Liver (tissue), 9 donors: ENCODE data around the gene RGS13. TPM values are rescaled to one million over a fixed set of nuclear protein-coding genes. Genes with fewer than 3 reads are reported as not detected.

Source experiments
- DNase-seq: peaks from one replicate; pipeline ENCODE4 v3.0.0-alpha.2; 2017; ENCODE audit warnings: low spot score
- H3K27ac ChIP-seq, 2 donors: one replicate each; pipeline ENCODE4 v1.7.0; 2013; ENCODE audit warnings: inconsistent platforms in 2 of 2, low read length in 2 of 2, control low read depth in 1 of 2, low read depth in 1 of 2, mild to moderate bottlenecking in 1 of 2
- H3K27me3 ChIP-seq, 4 donors: one replicate each; pipeline versions ENCODE4 v1.6.1 to v1.7.0; 2013; ENCODE audit warnings: low read length in 3 of 4, inconsistent platforms in 1 of 4, mild to moderate bottlenecking in 1 of 4, moderate library complexity in 1 of 4; ENCODE audit not compliant: control insufficient read depth in 4 of 4, insufficient read depth in 4 of 4
- H3K36me3 ChIP-seq, 4 donors: one replicate each; pipeline versions ENCODE4 v1.6.1 to v1.7.0; 2013; ENCODE audit warnings: low read length in 3 of 4, mild to moderate bottlenecking in 3 of 4, low read depth in 1 of 4, moderate library complexity in 1 of 4; ENCODE audit not compliant: control insufficient read depth in 4 of 4, insufficient read depth in 3 of 4
- H3K4me1 ChIP-seq, 4 donors: one replicate each; pipeline versions ENCODE4 v1.6.1 to v1.7.0; 2013; ENCODE audit warnings: low read length in 3 of 4, mild to moderate bottlenecking in 3 of 4, moderate library complexity in 1 of 4; ENCODE audit not compliant: control insufficient read depth in 4 of 4, insufficient read depth in 4 of 4
- H3K4me3 ChIP-seq, 3 donors: one replicate each; pipeline versions ENCODE4 v1.6.1 to v1.7.0; 2013; ENCODE audit warnings: low read length in 3 of 3, control low read depth in 1 of 3, low read depth in 1 of 3, mild to moderate bottlenecking in 1 of 3
- H3K9ac ChIP-seq, 2 donors: one replicate each; pipeline ENCODE4 v1.7.0; 2013; ENCODE audit warnings: low read length in 2 of 2, mild to moderate bottlenecking in 2 of 2, moderate library complexity in 2 of 2, control low read depth in 1 of 2, low read depth in 1 of 2
- H3K9me3 ChIP-seq, 4 donors: one replicate each; pipeline versions ENCODE4 v1.6.1 to v1.7.0; 2013; ENCODE audit warnings: low read length in 3 of 4; ENCODE audit not compliant: control insufficient read depth in 4 of 4
- EGR1 ChIP-seq, 2 donors: IDR thresholded peaks; 2 replicates each; pipeline ENCODE4 v1.6.1; 2016 to 2018; ENCODE audit warnings: antibody characterized with exemption in 2 of 2, low read depth in 2 of 2
- FOXA1 ChIP-seq: IDR thresholded peaks from 2 replicates; pipeline ENCODE4 v1.6.1; 2016; ENCODE audit warnings: antibody characterized with exemption
- FOXA2 ChIP-seq: IDR thresholded peaks from 2 replicates; pipeline ENCODE4 v1.6.1; 2016; ENCODE audit warnings: antibody characterized with exemption
- GABPA ChIP-seq, 2 donors: IDR thresholded peaks in 1 of 2; conservative IDR thresholded peaks in 1 of 2; 2 replicates each; pipeline ENCODE4 v1.6.1; 2016; ENCODE audit warnings: antibody characterized with exemption in 2 of 2, mild to moderate bottlenecking in 1 of 2, moderate library complexity in 1 of 2
- HNF4A ChIP-seq, 2 donors: conservative IDR thresholded peaks; 2 replicates each; pipeline ENCODE4 v1.6.1; 2016; ENCODE audit warnings: antibody characterized with exemption in 2 of 2, mild to moderate bottlenecking in 2 of 2
- HNF4G ChIP-seq: IDR thresholded peaks from 2 replicates; pipeline ENCODE4 v1.6.1; 2016; ENCODE audit warnings: antibody characterized with exemption
- NR2F2 ChIP-seq: IDR thresholded peaks from 2 replicates; pipeline ENCODE4 v1.6.1; 2016; ENCODE audit warnings: antibody characterized with exemption
- RAD21 ChIP-seq, 2 donors: IDR thresholded peaks; 2 replicates each; pipeline ENCODE4 v1.6.1; 2016; ENCODE audit warnings: antibody characterized with exemption in 2 of 2, mild to moderate bottlenecking in 2 of 2
- REST ChIP-seq: IDR thresholded peaks from 2 replicates; pipeline ENCODE4 v1.6.1; 2016; ENCODE audit warnings: antibody characterized with exemption, mild to moderate bottlenecking
- RXRA ChIP-seq, 2 donors: IDR thresholded peaks; 2 replicates each; pipeline ENCODE4 v1.6.1; 2017 to 2018; ENCODE audit warnings: antibody characterized with exemption in 2 of 2, mild to moderate bottlenecking in 1 of 2
- SP1 ChIP-seq: IDR thresholded peaks from 2 replicates; pipeline ENCODE4 v1.6.1; 2018; ENCODE audit warnings: antibody characterized with exemption, mild to moderate bottlenecking
- TAF1 ChIP-seq: conservative IDR thresholded peaks from 2 replicates; pipeline ENCODE4 v1.6.1; 2016; ENCODE audit warnings: antibody characterized with exemption, mild to moderate bottlenecking
- YY1 ChIP-seq: IDR thresholded peaks from 2 replicates; pipeline ENCODE4 v1.6.1; 2016; ENCODE audit warnings: antibody characterized with exemption, mild to moderate bottlenecking
- WGBS: extraction: QIAGEN DNeasy Blood & Tissue Kit; methylation state at CpG from one replicate; pipeline ENCODE4 v1.1.7; 2013; 5-methylcytosine and 5-hydroxymethylcytosine counted together
- polyA plus RNA-seq, 2 donors: library from polyadenylated mRNA; stranded (reverse) in 1 of 2; unstranded in 1 of 2; fragments of 200-250 nt in 1 of 2; fragments of >200 nt in 1 of 2; fragmentation: Nextera tagmentation in 1 of 2; extraction: Ambion mirVana in 1 of 2; gene quantifications; one replicate each; pipeline versions ENCODE4 v1.2.1 to v1.2.3, GENCODE V29; 2013 to 2015
- total RNA-seq, 2 donors: library from RNA; depleted of rRNA; stranded (reverse); fragments of >200 nt; gene quantifications; one replicate each; pipeline ENCODE4 v1.2.3, GENCODE V29; 2014
- TF ChIP-seq, protein P1 (sequence below): IDR thresholded peaks from 2 replicates; pipeline ENCODE4 v1.6.1; 2016; ENCODE audit warnings: antibody characterized with exemption
- TF ChIP-seq, protein P2 (sequence below): fragments of 150-350 bp; IDR thresholded peaks from 2 replicates; pipeline ENCODE4 v1.5.1; 2017; ENCODE audit warnings: improper control_type of control experiment, low read depth, low read length; ENCODE audit not compliant: missing input control
- TF ChIP-seq, protein P3 (sequence below): IDR thresholded peaks from 2 replicates; pipeline ENCODE4 v1.6.1; 2016; ENCODE audit warnings: antibody characterized with exemption
- TF ChIP-seq, protein P4 (sequence below): IDR thresholded peaks from 2 replicates; pipeline ENCODE4 v1.6.1; 2016; ENCODE audit warnings: antibody characterized with exemption
- donor health status: healthy.
- donor health status: healthy.
- donor health status: healthy.
- donor health status: healthy.
- donor health status: healthy.

Gene RGS13
- total and polyA plus RNA-seq, 4 donors, result under 0.01 to 0.05 TPM; not detected in 2

DNA sequence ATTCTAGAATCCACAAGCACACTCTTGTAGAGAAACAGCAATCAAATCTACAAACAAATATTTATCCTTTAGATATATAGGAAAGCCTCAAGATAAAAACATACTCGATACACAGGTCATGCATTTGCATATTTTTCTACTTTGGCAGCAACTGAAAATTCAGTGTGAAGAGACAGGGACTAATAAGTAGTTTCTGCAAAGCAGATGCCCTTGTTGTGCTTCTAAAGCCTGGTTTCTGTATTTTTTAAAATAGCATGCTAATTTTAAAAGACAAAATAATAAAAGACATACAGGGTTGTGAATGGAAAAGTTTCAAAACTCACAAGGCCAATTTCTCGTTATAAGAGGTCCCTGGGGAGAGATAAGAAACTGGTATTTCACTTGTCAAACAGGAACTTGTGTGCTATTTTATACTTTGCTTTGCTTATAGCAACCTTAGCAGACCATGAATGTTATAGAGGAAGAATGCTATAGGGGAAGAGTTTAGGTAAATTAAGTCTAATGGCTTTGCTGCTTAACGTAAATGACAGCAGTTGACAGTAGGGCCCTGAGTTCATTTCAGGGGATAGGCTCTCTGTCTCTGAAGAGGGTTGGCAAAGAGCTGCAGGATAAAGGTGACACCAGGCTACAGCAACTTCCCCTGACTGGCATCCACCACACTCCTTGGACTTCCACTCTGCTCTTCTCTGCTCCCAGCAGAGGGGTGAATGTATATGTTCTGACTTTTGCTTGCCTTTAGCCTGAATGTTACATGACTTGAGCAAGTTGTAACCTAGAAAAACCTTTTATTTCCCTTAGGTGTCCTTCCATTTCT lies 9.4 kb upstream of the RGS13 start:
- H3K4me1 ChIP-seq, result peaks cover 0 to 23% (median 22%) of the 10 kb centered on the region in 4 donors
- WGBS, result 79% methylated on average over 3 of the region's 3 CpGs
- no peaks in the 10 kb centered on the region for H3K36me3 ChIP-seq
- H3K9ac ChIP-seq, result no peak overlapping the region
- no peak for TF ChIP-seq NR2F2
- TF ChIP-seq FOXA1, result no peak
- TF ChIP-seq SP1, result no peak
- no peak for TF ChIP-seq FOXA2
- TF ChIP-seq REST, result no peak
- no peak for TF ChIP-seq RXRA (IDR thresholded peaks at IDR 0.05)
- TF ChIP-seq, protein P1, sequence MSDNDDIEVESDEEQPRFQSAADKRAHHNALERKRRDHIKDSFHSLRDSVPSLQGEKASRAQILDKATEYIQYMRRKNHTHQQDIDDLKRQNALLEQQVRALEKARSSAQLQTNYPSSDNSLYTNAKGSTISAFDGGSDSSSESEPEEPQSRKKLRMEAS, result no peak
- TF ChIP-seq, protein P2, sequence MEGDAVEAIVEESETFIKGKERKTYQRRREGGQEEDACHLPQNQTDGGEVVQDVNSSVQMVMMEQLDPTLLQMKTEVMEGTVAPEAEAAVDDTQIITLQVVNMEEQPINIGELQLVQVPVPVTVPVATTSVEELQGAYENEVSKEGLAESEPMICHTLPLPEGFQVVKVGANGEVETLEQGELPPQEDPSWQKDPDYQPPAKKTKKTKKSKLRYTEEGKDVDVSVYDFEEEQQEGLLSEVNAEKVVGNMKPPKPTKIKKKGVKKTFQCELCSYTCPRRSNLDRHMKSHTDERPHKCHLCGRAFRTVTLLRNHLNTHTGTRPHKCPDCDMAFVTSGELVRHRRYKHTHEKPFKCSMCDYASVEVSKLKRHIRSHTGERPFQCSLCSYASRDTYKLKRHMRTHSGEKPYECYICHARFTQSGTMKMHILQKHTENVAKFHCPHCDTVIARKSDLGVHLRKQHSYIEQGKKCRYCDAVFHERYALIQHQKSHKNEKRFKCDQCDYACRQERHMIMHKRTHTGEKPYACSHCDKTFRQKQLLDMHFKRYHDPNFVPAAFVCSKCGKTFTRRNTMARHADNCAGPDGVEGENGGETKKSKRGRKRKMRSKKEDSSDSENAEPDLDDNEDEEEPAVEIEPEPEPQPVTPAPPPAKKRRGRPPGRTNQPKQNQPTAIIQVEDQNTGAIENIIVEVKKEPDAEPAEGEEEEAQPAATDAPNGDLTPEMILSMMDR, result no peak
- TF ChIP-seq HNF4A (conservative IDR thresholded peaks at IDR 0.05), result no peak
- TF ChIP-seq TAF1, result no peak
- TF ChIP-seq YY1, result no peak
- TF ChIP-seq, protein P3, sequence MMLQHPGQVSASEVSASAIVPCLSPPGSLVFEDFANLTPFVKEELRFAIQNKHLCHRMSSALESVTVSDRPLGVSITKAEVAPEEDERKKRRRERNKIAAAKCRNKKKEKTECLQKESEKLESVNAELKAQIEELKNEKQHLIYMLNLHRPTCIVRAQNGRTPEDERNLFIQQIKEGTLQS, result no peak
- no peaks in the 10 kb centered on the region for H3K9me3 ChIP-seq
- no peak overlapping the region for H3K4me3 ChIP-seq
- DNase-seq, result no peak
- H3K27me3 ChIP-seq, result no peaks in the 10 kb centered on the region
- H3K27ac ChIP-seq, result no peak overlapping the region

- Histone ChIP-seq H3K27ac (no peak overlapping the region), H3K36me3 (no peaks in the 10 kb centered on the region), H3K27me3 (no peaks in the 10 kb centered on the region), H3K4me1 (peaks cover 0 to 27% (median 24%) of the 10 kb centered on the region in 4 donors), H3K9ac (no peak overlapping the region), H3K9me3 (no peaks in the 10 kb centered on the region), H3K4me3 (no peak overlapping the region)
- no peak for DNase-seq
- 91% methylated on average over 5 of the region's 5 CpGs for WGBS
- TF ChIP-seq GABPA (IDR thresholded peaks at IDR 0.05 in 1 of 2, conservative IDR thresholded peaks at IDR 0.05 in 1 of 2) (no peak), EGR1 (IDR thresholded peaks at IDR 0.05; ENCODE audit: low read depth in 2 of 2) (no peak), REST (no peak), NR2F2 (no peak), RAD21 (IDR thresholded peaks at IDR 0.05) (no peak), HNF4G (no peak), RXRA (IDR thresholded peaks at IDR 0.05) (no peak), FOXA1 (no peak)
- TF ChIP-seq, protein P3, result no peak
- TF ChIP-seq, protein P4, sequence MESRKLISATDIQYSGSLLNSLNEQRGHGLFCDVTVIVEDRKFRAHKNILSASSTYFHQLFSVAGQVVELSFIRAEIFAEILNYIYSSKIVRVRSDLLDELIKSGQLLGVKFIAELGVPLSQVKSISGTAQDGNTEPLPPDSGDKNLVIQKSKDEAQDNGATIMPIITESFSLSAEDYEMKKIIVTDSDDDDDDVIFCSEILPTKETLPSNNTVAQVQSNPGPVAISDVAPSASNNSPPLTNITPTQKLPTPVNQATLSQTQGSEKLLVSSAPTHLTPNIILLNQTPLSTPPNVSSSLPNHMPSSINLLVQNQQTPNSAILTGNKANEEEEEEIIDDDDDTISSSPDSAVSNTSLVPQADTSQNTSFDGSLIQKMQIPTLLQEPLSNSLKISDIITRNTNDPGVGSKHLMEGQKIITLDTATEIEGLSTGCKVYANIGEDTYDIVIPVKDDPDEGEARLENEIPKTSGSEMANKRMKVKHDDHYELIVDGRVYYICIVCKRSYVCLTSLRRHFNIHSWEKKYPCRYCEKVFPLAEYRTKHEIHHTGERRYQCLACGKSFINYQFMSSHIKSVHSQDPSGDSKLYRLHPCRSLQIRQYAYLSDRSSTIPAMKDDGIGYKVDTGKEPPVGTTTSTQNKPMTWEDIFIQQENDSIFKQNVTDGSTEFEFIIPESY, result no peak
- TF ChIP-seq, protein P1, result no peak
Observed at GRCh38 chr1:192627901-192628300, 8.0 kb upstream of the RGS13 start.
